Measurements from ENCODE around the gene TNIK. TPM values are rescaled to one million over a fixed set of nuclear protein-coding genes. Genes with fewer than 3 reads are reported as not detected.

Gene TNIK
- total RNA-seq, 4 donors from 2014 or later: 1.5 to 20.3 (median 7.7) TPM

DNA sequence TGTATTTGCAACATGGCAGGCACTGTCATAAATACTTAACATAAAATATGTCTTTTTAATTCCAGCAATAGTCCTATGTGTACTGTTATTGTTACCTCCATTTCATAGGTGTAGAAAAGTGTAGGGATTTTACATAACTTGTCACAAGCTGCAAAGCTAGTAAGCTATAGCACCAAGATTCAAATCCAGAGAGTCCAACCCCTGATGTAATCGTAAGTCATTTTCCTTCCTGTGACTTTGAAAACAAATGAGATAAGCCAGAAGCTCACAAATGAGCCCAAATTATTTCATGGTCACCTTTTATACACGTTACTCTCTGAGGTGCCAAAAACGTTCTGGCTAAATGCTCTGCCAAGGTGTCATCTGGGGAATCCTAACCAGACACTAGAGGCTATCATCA lies 23.8 kb downstream of the TNIK start:
- no peak for DNase-seq
- no peaks in the 10 kb centered on the region for H3K9me3 ChIP-seq
- H3K27me3 ChIP-seq: no peaks in the 10 kb centered on the region
- H3K4me1 ChIP-seq: no peaks in the 10 kb centered on the region
- intact Hi-C loops (cut with DNase I; ENCODE audit: low total_unique reads): no loop called here
- no peak overlapping the region for H3K27ac ChIP-seq
- no peak for TF ChIP-seq POLR2A (IDR thresholded peaks at IDR 0.05)
- TF ChIP-seq, protein P1, sequence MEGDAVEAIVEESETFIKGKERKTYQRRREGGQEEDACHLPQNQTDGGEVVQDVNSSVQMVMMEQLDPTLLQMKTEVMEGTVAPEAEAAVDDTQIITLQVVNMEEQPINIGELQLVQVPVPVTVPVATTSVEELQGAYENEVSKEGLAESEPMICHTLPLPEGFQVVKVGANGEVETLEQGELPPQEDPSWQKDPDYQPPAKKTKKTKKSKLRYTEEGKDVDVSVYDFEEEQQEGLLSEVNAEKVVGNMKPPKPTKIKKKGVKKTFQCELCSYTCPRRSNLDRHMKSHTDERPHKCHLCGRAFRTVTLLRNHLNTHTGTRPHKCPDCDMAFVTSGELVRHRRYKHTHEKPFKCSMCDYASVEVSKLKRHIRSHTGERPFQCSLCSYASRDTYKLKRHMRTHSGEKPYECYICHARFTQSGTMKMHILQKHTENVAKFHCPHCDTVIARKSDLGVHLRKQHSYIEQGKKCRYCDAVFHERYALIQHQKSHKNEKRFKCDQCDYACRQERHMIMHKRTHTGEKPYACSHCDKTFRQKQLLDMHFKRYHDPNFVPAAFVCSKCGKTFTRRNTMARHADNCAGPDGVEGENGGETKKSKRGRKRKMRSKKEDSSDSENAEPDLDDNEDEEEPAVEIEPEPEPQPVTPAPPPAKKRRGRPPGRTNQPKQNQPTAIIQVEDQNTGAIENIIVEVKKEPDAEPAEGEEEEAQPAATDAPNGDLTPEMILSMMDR (IDR thresholded peaks at IDR 0.05): no peak
- no peak overlapping the region for H3K4me3 ChIP-seq
- no peaks in the 10 kb centered on the region for H3K36me3 ChIP-seq

DNA sequence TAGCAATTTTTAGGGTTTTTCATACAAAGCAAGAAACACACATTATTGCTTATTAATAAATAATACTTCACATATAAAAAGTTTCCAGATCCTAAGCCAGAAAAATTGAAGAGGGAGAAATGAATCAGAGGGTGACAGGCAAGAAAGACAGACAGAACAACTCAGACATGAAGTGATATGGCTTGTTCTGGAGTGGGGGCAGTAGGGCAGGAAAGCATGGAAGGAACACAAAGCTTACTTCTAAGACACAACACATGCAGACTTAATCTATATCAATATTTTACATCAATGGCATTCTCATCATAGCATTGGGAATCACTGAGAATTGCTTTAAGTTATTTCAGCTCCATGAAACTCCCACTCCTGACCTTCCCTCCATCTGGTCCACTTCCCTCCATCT lies 24.4 kb downstream of the TNIK start:
- DNase-seq: no peak
- H3K4me1 ChIP-seq: no peaks in the 10 kb centered on the region
- H3K4me3 ChIP-seq: no peak overlapping the region
- intact Hi-C loops (cut with DNase I; ENCODE audit: low total_unique reads): no loop called here
- TF ChIP-seq, protein P1 (IDR thresholded peaks at IDR 0.05): no peak
- TF ChIP-seq POLR2A (IDR thresholded peaks at IDR 0.05): no peak
- H3K27ac ChIP-seq: no peak overlapping the region
- no peaks in the 10 kb centered on the region for H3K36me3 ChIP-seq
- no peaks in the 10 kb centered on the region for H3K9me3 ChIP-seq
- no peaks in the 10 kb centered on the region for H3K27me3 ChIP-seq

DNA sequence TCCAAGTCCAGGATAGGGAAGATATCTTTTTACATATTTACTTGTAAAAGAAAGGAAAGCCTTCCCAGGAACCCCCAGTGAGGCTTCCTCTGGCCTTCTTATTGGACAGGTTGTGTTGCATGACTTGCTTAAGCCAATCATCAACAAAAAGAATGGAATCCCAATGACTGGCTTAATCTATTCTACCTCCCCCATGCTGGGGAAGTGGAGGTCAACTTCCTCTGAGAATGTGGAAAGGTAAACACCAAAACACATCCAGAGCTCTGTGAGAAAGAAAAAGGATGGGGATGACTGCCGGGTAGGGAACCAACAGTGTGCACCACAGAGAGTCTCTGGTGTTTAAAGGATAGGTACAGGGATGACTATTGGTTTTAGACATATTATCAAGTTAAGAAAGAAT lies 25.1 kb downstream of the TNIK start:
- no peaks in the 10 kb centered on the region for H3K36me3 ChIP-seq
- H3K27me3 ChIP-seq: no peaks in the 10 kb centered on the region
- no peaks in the 10 kb centered on the region for H3K9me3 ChIP-seq
- TF ChIP-seq, protein P1 (IDR thresholded peaks at IDR 0.05): no peak
- TF ChIP-seq POLR2A (IDR thresholded peaks at IDR 0.05): no peak
- H3K4me1 ChIP-seq: no peaks in the 10 kb centered on the region
- no peak overlapping the region for H3K4me3 ChIP-seq
- no peak for DNase-seq
- intact Hi-C loops (cut with DNase I; ENCODE audit: low total_unique reads): no loop called here
- no peak overlapping the region for H3K27ac ChIP-seq

DNA sequence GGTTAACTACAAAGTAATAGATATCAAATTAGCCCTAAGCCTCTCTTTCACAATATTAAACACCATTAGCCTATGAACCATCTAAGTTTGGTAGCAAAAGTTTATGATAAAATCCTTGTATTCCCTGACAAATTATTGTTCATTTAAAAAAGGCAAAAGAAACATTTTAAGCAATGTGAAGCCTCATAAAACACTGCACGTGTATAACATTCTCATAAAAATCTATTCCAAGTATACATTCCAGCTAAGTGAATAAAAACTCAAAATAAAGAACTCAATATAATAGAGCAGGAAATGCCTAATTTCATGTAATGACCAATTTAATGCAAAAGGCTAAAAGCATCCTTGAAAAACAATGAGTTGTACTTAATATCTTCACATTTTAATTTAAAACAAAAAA lies 27.7 kb downstream of the TNIK start:
- H3K36me3 ChIP-seq: no peaks in the 10 kb centered on the region
- H3K4me3 ChIP-seq: no peak overlapping the region
- no peak overlapping the region for H3K27ac ChIP-seq
- no peak for DNase-seq
- no peaks in the 10 kb centered on the region for H3K9me3 ChIP-seq
- no peaks in the 10 kb centered on the region for H3K4me1 ChIP-seq
- intact Hi-C loops (cut with DNase I; ENCODE audit: low total_unique reads): no loop called here
- H3K27me3 ChIP-seq: no peaks in the 10 kb centered on the region
- TF ChIP-seq POLR2A (IDR thresholded peaks at IDR 0.05): no peak
- TF ChIP-seq, protein P1 (IDR thresholded peaks at IDR 0.05): no peak

DNA sequence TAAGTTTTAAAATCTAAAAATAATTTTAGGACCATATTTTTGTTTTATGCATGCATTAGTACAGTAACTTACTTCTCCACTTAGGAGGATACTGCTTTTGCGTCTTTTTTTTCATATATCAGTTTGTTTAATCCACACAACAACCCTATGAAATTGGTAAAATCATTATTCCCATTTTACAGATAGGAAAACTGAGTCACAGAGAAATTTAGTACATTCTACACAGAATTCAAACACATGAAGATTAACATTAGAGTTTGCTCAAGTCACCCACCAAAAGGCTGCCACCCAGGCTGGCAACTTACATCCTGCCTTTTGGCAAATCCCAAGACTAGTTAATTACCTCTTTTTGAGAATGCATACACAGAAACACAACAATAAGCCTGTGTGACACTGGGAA lies 28.7 kb downstream of the TNIK start:
- Histone ChIP-seq H3K27ac (no peak overlapping the region), H3K27me3 (no peaks in the 10 kb centered on the region), H3K36me3 (no peaks in the 10 kb centered on the region), H3K4me1 (no peaks in the 10 kb centered on the region), H3K4me3 (no peak overlapping the region), H3K9me3 (no peaks in the 10 kb centered on the region)
- intact Hi-C loops (cut with DNase I; ENCODE audit: low total_unique reads): no loop called here
- no peak for DNase-seq
- TF ChIP-seq, protein P1 (IDR thresholded peaks at IDR 0.05): no peak
- no peak for TF ChIP-seq POLR2A (IDR thresholded peaks at IDR 0.05)

Measured in uterus (tissue), 4 donors.